HG03025 (cell line): ENCODE measurements around the gene CRYGD.
"Not testable (repeated sequence)": the region's sequence is repeated elsewhere in the genome, so short reads cannot be mapped to it uniquely, and the experiment has no call there.

ENCODE experiments used
- ATAC-seq: cut with Tn5 transposase; IDR thresholded peaks from one replicate; pipeline ENCODE4 v1.9.1; 2021; ENCODE audit warnings: mild to moderate bottlenecking, moderate library complexity; ENCODE audit not compliant: unreplicated experiment, low FRiP score

CRYGD gene

DNA sequence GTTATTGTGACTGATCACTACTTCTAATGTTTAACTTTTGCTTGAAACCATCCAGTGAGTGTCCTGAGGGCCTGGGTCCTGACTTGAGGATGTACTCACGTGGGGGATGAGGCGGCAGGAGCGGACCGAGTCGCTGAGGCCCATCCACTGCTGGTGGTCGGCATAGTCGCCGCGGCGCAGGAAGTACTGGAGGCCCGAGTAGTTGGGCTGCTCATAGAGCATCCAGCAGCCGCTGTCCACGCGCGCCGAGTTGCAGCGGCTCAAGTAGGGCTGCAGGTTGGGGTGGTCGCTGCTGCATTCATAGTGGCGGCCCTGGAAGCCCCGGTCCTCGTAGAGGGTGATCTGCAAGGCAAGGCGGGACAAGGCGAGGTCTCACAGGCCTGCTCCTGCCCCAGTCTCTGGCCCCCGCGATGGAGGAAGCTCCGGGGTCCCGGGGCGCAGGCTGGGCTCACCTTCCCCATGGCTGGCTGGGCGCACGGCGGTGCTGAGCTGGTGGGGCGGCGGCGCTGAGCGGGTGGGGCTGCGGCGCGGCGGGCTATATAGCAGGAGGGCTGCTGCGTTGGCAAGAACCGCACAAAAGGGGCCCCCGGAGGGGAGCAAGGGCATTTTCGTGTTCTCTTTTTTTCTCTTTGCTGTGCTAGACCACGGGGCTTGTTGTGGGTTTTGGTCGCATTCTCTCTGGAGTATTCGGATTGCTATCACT is at the start of gene CRYGD:
TSS of gene CRYGD (minus strand) at position 512 of the 703 bp plus-strand sequence. CDS start at position 461, 51 bp downstream.
- ATAC-seq, result not testable (repeated sequence)

DNA sequence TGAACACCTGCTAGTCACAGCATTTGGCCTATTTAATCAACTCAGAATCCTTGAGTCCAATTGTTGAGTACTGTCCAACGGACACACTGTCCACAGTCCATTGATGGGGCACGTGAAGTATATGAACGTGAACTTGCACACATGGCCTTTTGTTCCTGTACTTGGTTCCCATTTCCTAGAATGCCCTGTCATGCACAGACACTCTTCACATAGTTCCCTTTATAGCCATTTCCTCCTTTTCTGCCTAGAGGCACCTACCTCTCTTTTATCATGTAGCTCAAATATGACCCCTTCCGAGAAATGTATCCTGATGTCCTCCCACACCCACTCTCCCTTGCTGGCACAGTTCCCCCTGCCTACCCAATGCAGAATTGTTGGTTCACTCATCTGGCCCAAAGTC is 47.8 kb upstream of the CRYGD start:
- ATAC-seq, result no peak

DNA sequence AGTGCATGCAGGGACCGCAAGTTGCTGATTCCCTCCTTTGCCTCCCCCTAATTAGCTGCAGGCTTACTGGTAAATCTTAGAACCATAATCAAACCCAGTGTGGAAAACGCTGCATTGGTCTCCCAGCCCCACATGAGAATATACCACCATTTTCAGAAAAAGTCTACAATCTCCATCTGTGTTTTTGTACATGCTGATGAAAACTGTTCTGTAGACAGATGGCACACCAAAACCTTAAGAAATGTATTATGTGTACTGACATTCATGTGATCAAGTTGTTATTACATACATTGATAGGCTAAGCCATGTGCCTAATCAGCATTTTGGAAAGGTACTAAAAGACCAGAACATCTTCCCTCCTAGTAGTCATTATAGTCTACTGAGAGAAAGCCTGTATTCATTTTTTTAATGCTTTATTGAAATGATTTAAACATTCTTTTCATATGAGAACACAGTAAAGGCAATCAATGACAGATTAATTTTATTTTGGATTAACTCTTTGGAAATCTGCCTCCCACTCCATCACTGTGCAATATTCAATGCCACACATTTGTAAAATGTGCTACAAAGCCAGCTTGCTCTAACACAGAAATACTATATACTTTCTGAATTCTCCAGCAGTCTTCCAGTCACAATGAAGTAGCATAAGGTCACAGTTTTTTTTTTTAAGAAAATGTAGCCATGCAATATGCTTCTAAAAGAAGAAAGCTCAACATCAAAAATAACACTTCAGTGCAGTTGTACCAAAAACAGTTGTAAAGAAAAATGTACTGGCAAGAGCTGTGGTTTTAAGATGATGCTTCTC is 40.8 kb upstream of the CRYGD start:
- no peak for ATAC-seq

DNA sequence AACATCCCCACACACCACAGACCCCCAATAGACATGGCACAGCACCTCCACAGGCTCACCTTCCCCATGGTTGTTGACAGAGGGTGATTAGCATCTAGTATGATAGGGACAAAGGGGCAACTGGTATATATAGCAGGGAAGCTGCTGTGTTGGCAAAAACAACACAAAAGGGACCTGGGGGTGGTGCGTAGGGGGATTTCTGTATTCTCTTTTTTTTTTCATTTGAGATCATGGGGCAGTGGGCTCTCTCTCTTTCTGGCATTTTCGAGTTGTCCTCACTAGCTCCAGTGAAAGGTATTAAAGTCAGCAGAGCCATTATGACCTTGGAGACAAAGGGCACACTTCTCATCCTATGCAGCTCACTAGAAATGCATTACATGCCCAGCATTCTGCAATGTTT is 39.2 kb upstream of the CRYGD start, which contains the start of gene CRYGA:
TSS of gene CRYGA (minus strand) at position 101 of the 400 bp plus-strand sequence. CDS start at position 68, 33 bp downstream.
- ATAC-seq, result no peak

DNA sequence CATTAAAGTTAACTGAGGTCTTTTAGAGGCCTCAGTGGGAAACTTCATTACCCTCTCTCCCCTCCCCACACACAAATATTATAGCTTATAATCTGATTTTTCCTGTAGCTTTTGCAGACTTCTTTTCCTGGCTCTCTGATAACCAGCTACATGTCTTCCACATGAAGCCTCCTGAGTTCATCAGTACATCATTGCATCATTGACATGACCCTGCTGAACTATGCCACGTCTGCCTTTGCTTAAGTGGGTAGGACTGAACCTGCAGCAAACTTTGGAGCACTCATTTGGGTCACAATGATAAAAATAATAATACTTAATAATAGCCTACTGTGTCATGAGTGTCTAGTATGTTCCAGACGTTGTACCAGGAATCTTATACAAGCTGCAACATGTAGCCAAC is 32.1 kb upstream of the CRYGD start:
- ATAC-seq, result no peak

DNA sequence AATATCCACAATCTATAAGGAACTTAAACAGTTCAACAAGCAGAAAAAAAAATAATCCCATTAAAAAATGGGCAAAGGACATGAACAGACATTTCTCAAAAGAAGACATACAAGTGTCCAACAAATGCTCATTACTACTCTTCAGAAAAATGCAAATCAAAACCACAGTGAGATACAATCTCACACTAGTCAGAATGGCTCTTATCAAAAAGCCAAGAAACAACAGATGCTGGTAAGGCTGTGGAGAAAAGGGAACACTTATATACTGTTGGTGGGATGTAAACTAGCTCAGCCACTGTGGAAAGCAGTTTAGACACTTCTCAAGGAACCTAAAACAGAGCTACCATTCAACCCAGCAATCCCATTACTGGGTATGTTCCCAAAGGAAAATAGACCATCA is 28.8 kb upstream of the CRYGD start:
- ATAC-seq, result no peak

DNA sequence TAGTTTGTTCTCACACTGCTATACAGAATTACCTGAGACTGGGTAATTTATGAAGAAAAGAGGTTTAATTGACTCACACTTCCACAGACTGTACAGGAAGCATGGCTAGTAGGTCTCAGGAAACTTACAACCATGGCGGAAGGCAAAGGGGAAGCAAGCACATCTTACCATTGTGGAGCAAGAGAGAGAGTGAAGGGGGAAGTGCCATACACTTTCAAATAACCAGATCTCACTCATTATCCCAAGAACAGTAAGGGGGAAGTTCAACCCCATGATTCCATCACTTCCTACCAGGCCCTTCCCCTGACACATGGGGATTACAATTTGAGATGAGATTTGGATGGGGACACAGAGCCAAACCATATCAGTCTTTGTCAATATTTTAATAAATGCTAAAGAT is 26.6 kb upstream of the CRYGD start:
- no peak for ATAC-seq

DNA sequence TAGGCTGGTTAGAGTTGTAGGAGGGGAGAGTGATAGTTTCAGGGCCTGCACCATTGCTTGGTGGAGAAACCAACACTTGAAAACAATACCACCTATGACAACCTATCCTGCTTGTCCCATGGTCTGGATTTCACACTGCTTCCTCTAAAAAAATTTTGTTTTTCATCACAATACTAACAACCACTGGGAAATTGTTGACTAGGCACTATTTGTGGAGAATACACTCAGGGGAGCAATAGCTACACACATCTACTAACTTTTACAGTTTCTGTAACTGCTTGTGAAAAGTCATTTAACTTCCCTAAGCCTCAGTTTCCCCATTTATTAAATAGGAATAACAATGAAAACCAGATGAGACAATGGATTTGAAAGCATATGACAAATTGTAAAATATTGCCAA is 25.8 kb upstream of the CRYGD start:
- no peak for ATAC-seq

DNA sequence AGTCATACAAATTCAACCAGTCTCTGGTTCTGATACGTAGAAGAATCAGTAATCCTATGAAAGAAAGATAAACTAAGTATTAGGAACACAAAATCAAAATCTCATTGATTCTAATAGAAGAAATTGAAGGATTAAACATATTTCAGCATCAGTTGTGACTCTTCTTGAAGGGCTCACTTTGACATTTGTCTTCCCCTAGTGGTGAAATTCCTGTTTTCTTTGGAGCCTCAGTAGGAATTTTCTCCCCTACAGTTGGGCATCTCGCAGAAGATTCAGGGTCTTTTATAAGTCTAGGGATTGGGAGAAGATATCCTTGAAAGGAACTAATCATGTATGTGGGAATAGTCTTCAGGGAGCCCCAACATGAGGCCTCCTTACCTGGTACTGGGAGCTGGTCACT is 24.5 kb upstream of the CRYGD start:
- no peak for ATAC-seq

DNA sequence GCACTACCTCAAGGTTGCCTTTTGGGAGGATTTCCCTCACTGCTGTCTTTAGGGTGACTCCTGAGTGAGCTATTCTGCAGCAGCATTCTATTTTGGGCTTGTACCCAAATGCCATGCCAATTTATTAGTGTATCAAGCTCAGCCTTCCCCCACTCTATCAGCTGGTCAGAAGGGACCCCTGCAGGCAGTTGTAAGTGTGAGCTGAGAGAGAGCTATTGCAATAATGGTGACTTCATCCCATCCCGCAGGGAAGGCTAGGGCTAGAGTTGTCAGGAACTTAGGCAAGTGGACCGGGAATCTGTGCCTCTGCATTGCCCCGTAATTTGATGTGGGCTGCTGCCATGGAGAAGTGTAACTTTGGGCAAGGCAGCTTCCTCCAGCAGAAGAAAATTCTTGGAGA is 23.4 kb upstream of the CRYGD start:
- ATAC-seq, result no peak

DNA sequence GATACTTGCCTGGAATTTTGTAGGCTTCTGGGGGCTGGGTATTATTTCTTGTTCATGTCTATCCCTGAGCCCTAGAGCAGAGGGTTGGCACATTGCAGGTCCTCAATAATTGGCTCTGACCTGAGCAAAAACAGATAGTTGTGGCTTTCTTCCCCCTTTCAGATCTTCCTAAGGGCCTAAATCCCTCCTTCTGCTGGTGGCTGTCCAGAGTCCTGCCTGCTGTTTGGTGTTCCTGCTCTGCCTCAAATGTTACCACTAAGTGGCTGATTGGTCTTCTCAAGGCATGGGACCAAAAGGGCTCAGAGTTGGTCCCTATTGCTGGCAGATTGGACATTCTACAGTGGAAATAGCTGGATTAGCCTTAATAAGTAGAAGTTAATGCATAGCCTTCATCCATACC is 22.7 kb upstream of the CRYGD start:
- ATAC-seq, result no peak

DNA sequence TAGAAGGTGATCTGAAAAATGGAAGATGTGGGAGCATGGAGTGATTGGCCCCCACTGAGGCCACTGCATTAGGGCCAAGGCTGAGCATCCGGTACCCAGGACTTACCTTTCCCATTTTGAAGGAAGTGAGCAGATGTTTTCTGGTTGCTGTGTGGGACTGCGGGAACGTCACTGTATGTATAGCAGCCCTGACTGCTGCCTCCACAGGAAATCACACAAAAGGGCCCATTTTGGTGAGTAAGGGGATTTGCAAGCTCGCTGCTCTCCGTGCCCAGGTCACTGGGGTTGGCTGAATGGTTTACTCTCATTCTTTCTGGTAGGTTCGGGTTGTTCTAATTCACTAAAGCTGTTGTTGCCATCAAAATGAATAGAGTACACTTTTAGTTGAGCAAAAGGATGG is 21.7 kb upstream of the CRYGD start, which contains the start of gene CRYGB:
TSS of gene CRYGB (minus strand) at position 153 of the 400 bp plus-strand sequence. CDS start at position 115, 38 bp downstream.
- ATAC-seq, result no peak

DNA sequence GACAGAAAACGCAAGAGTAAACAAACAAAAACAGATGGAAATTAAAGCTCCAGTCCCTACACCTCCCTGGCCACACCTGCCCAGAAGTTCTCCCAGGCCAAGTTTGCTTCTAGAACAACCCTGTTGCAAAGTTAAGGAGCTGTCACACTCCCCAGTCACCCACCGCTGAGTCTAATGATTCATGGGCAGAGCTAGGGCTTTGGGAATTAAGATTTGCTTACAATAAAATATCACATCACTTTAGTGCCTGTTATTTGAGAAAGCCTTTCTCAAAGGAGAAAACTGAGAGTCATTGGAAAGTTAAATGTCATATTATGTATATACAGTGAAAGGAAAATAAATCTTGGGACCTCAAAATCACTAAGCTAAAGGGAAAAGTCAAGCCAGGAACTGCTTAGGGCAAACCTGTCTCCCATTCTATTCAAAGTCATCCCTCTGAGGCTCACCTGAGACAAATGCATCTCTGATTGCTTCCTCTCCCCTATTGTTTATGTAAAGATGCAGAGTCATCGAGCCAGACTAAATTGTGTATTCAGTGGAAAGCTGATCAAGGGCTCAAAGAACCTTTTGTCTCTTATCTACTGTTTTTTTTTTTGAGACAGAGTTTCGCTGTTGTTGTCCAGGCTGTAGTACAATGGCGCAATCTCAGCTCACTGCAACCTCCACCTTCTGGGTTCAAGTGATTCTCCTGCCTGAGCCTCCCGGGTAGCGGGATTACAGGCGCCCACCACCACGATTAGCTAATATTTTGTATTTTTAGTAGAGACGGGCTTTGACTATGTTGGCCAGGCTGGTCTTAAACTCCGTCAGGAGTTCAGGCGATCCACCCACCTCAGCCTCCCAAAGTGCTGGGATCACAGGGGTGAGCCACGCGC is 18.8 kb upstream of the CRYGD start:
- ATAC-seq, result no peak

DNA sequence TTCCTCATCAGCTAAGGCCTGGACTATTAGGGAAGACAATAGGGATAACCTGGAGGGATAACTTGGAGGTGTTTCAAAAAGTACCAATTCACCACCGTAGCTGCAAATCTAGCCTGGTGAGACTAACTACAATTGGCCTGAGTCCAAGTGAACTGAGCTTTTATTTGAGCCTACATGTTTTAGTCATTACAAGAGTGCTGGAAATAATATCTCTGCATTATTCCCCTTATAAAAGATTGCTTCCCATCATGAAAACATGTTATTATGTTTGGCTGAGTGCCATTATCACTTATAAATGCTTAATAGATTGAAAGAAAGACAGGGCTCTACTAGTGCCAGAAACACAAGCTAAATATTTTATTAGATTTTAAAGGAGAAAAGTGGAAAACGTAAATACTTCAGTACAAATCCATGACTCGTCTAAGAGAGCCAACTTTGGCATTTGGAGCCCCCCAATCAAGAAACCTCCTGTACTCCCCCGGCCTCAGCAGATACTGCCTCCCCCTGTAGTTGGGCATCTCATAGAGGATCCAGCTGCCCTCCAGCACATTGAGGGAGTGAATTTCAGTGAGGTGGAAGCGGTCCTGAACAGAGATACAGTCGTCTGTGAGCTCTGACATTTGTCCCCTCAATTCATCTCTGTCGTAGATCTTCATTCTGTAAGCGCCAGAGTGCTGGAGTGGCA is 18.1 kb upstream of the CRYGD start:
- no peak for ATAC-seq

DNA sequence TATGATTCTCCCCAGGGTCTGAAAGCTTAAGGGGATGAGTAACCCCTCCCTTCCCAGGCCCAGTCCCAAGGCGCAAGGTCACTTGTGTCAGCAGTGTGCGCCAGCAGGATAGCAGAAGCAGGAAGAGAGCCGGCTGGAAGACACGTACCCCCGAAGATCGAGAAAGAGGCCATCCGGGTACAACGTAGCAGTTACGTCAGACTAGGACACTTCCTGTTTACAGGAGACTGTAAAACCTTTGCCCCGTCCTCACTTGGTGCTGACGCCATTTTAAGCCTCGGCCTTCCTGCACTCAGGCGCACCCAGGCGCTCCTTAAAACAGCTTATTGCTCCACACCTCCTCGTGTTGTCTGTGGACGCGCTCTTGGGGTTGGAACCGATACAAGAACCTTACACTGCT is 15.1 kb upstream of the CRYGD start:
- no peak for ATAC-seq

DNA sequence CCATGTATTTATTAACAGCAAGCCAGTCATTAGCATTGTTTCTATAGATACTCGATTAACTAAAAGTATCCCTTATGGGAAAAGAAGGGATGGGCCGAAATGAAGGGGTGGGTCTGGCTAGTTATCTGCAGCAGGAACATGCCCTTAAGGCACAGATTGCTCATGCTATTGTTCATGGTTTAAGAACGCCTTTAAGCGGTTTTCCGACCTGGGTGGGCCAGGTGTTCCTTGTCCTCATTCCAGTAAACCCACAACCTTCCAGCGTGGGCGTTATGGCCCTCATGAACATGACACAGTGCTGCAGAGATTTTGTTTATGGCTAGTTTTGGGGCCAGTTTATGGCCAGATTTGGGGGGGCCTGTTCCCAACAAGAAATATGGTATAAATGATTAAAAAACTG is 14.0 kb upstream of the CRYGD start:
- not testable (repeated sequence) for ATAC-seq

DNA sequence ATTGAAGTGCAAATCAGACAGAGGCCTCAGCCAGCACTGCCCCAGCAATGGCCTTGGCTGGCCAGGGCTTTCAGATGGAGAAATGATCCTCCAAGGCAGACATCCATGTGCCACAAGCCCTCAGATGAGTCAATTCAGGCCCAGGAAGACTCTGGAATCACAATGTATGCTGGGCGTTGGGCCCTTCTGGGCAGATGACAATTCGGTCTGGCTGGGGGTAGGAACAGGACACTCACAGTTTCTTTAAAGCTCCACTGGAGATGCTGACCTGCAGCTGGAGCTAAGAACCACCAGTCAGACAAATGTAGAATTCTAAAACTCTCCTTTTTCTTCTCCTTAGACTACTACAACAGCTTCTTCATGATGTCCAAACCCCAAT is 12.4 kb upstream of the CRYGD start:
- ATAC-seq, result no peak

DNA sequence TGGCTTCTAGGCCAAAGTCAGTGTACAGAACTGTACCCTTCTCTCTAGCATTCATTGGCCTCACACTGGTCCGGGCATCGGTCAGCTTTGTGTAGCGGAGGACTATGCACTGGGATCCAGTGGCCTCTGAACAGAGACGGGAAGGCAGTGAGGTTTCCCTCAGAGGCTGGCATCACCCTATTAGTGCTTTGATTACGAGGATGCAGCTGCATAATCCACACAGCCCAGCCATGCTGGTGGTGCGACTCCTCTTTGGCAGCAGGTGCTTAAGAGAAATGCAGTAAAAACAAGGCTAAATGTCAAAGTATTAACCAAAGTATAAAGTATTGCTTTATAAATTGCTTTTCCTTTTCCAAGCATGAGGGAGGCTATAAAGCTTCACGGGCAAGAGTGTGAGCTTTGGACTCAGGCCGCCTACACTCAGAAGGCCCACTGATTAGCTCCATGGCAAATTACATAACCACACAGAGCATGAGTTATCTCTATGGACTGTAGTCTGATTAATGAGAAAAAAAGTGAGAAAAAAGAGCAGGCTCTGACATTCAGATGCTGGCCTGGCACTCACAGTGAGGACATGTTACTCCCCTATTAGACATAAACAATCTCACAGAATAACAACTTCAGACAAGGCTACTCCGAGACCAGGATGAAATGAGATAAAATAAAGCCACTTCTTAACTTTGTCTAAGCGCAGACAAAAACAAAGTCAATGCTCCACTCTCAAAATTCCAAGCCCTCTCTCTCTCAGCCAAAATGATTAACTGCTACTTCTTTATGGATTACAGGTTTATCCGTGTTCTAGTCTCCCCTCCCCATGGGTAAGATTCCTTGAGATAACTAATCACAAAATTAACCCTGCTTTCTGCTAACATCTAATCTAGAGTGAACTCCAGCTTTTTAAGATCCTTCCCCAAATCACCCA is 11.7 kb upstream of the CRYGD start:
- ATAC-seq, result no peak

DNA sequence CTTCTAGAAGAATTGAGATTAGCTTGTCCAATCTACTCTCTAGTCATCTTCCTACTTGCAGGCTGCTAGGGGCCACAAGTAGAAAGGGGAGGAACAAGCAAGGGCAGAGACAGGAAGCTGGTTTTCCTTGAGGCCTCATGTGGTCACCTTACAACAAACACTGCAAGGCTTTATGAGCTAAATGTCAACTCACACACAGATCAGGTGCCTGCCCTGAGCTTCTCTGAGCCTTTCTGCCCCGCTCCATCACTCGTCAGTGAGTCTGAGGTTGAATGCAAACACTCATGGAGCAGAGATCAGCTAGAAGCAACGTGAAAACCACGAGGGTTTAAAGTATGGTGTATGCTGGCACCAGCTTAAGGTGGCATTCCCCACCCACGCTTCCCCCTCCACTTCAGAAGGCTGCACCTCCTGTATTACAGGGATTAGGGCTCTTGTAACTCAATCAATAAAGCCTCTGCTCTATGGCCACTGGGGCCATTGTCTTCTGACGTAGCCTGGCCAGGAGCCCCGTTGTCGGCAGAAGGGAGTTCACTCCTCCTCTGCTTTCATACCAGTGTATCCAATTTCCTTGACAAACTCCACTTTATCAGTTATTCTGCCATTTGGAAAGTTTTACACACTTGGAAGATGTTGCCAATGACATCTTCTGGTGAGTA is 10.7 kb upstream of the CRYGD start:
- no peak for ATAC-seq
